Neural progenitor cell (in vitro differentiated cells): ENCODE measurements around the gene PCDHGA5.

Source experiments
- CTCF ChIP-seq: fragments of 200-600 bp; sonication (generic); IDR thresholded peaks from 2 replicates; pipeline ENCODE4 v1.5.1; 2017; ENCODE audit warnings: antibody characterized with exemption, mild to moderate bottlenecking
- EZH2phosphoT487 ChIP-seq: fragments of 200-600 bp; sonication (generic); IDR thresholded peaks from 2 replicates; pipeline ENCODE4 v1.6.1; 2017; ENCODE audit warnings: antibody characterized with exemption

GRCh38 chr5:141355641-141356040, 8.3 kb upstream of the PCDHGA5 start:
- TF ChIP-seq CTCF = no peak
- TF ChIP-seq EZH2phosphoT487 = no peak
